Trophoblast cell (in vitro differentiated cells and primary cell): ENCODE measurements around the gene NASP. TPM values are rescaled to one million over a fixed set of nuclear protein-coding genes. Genes with fewer than 3 reads are reported as not detected.
A peak's percentile ranks its signal among the peaks of the same experiment; 100 is the strongest.

ENCODE experiments used
- DNase-seq, 2 donors: peaks; one replicate each; pipeline ENCODE4 v3.0.0-alpha.2; 2016
- H2AFZ ChIP-seq: 2 replicates; pipeline ENCODE4 v1.6.1; 2013; ENCODE audit warnings: low read length, moderate library complexity, mild to moderate bottlenecking; ENCODE audit not compliant: insufficient read depth, poor library complexity
- H2AK5ac ChIP-seq: 2 replicates; pipeline ENCODE4 v1.6.1; 2013; ENCODE audit warnings: mild to moderate bottlenecking, low read length
- H2BK120ac ChIP-seq: 2 replicates; pipeline ENCODE4 v1.6.1; 2013; ENCODE audit warnings: low read length, mild to moderate bottlenecking, moderate library complexity; ENCODE audit not compliant: insufficient read depth, poor library complexity
- H2BK12ac ChIP-seq: 2 replicates; pipeline ENCODE4 v1.6.1; 2013; ENCODE audit warnings: mild to moderate bottlenecking, low read length, moderate library complexity
- H2BK5ac ChIP-seq: 2 replicates; pipeline ENCODE4 v1.6.1; 2013; ENCODE audit warnings: low read length, low read depth, moderate library complexity, mild to moderate bottlenecking; ENCODE audit not compliant: poor library complexity
- H3K14ac ChIP-seq: 2 replicates; pipeline ENCODE4 v1.6.1; 2013; ENCODE audit warnings: mild to moderate bottlenecking, low read length
- H3K18ac ChIP-seq: 2 replicates; pipeline ENCODE4 v1.6.1; 2013; ENCODE audit warnings: mild to moderate bottlenecking, low read length
- H3K23ac ChIP-seq: 2 replicates; pipeline ENCODE4 v1.6.1; 2013; ENCODE audit warnings: low read length
- H3K27ac ChIP-seq: 2 replicates; pipeline ENCODE4 v1.5.1; 2013; ENCODE audit warnings: low read depth, mild to moderate bottlenecking, inconsistent platforms, low read length, moderate library complexity
- H3K27me3 ChIP-seq: 2 replicates; pipeline ENCODE4 v1.6.1; 2013; ENCODE audit warnings: inconsistent platforms, mild to moderate bottlenecking, low read length, moderate library complexity; ENCODE audit not compliant: insufficient read depth
- H3K36me3 ChIP-seq, 2 experiments: 1 replicate in 1 of 2; 2 replicates in 1 of 2; pipeline ENCODE4 v1.6.1; 2013; ENCODE audit warnings: low read length in 2 of 2, mild to moderate bottlenecking in 2 of 2, moderate library complexity in 1 of 2; ENCODE audit not compliant: insufficient read depth in 2 of 2, control insufficient read depth in 1 of 2
- H3K4ac ChIP-seq: 2 replicates; pipeline ENCODE4 v1.6.1; 2013; ENCODE audit warnings: low read depth, mild to moderate bottlenecking, low read length, moderate library complexity
- H3K4me1 ChIP-seq, 2 experiments: 1 replicate in 1 of 2; 2 replicates in 1 of 2; pipeline ENCODE4 v1.6.1; 2013; ENCODE audit warnings: low read length in 2 of 2, mild to moderate bottlenecking in 2 of 2, moderate library complexity in 1 of 2; ENCODE audit not compliant: insufficient read depth in 2 of 2, control insufficient read depth in 1 of 2
- H3K4me2 ChIP-seq: 2 replicates; pipeline ENCODE4 v1.6.1; 2013; ENCODE audit warnings: inconsistent platforms, mild to moderate bottlenecking, low read length, moderate library complexity
- H3K4me3 ChIP-seq: 2 replicates; pipeline ENCODE4 v1.5.1; 2013; ENCODE audit warnings: mild to moderate bottlenecking, low read depth, low read length, inconsistent platforms
- H3K79me1 ChIP-seq: one replicate; pipeline ENCODE4 v1.6.1; 2013; ENCODE audit warnings: low read length
- H3K79me2 ChIP-seq: 2 replicates; pipeline ENCODE4 v1.6.1; 2013; ENCODE audit warnings: low read length, mild to moderate bottlenecking; ENCODE audit not compliant: control insufficient read depth, insufficient read depth, poor library complexity
- H3K9ac ChIP-seq: 2 replicates; pipeline ENCODE4 v1.6.1; 2013; ENCODE audit warnings: mild to moderate bottlenecking, low read length
- H3K9me3 ChIP-seq: 2 replicates; pipeline ENCODE4 v1.6.1; 2013; ENCODE audit warnings: low read depth, mild to moderate bottlenecking, control low read depth, inconsistent platforms, low read length; ENCODE audit not compliant: insufficient read depth
- H4K12ac ChIP-seq: 2 replicates; pipeline ENCODE4 v1.6.1; 2013; ENCODE audit warnings: low read depth, mild to moderate bottlenecking, low read length, moderate library complexity
- H4K8ac ChIP-seq: 2 replicates; pipeline ENCODE4 v1.6.1; 2013; ENCODE audit warnings: low read depth, mild to moderate bottlenecking, low read length, moderate library complexity
- H4K91ac ChIP-seq: one replicate; pipeline ENCODE4 v1.6.1; 2013; ENCODE audit warnings: low read depth, mild to moderate bottlenecking, low read length, moderate library complexity
- whole genome bisulfite sequencing: extraction: QIAGEN DNeasy Blood & Tissue Kit; methylation state at CpG from one replicate; pipeline ENCODE4 v1.1.7; 2013; ENCODE audit warnings: missing lambda C conversion rate; ENCODE audit not compliant: insufficient read length, insufficient coverage; ENCODE audit errors: extremely low coverage; 5-methylcytosine and 5-hydroxymethylcytosine counted together
- polyA plus RNA-seq: library from polyadenylated mRNA; stranded (reverse); fragments of 200-250 nt; gene quantifications from 2 replicates; pipeline ENCODE4 v1.2.3, GENCODE V29; 2013

The NASP gene, protein sequence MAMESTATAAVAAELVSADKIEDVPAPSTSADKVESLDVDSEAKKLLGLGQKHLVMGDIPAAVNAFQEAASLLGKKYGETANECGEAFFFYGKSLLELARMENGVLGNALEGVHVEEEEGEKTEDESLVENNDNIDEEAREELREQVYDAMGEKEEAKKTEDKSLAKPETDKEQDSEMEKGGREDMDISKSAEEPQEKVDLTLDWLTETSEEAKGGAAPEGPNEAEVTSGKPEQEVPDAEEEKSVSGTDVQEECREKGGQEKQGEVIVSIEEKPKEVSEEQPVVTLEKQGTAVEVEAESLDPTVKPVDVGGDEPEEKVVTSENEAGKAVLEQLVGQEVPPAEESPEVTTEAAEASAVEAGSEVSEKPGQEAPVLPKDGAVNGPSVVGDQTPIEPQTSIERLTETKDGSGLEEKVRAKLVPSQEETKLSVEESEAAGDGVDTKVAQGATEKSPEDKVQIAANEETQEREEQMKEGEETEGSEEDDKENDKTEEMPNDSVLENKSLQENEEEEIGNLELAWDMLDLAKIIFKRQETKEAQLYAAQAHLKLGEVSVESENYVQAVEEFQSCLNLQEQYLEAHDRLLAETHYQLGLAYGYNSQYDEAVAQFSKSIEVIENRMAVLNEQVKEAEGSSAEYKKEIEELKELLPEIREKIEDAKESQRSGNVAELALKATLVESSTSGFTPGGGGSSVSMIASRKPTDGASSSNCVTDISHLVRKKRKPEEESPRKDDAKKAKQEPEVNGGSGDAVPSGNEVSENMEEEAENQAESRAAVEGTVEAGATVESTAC
- 129 and 144 TPM in 2 replicates for polyA plus RNA-seq

DNA sequence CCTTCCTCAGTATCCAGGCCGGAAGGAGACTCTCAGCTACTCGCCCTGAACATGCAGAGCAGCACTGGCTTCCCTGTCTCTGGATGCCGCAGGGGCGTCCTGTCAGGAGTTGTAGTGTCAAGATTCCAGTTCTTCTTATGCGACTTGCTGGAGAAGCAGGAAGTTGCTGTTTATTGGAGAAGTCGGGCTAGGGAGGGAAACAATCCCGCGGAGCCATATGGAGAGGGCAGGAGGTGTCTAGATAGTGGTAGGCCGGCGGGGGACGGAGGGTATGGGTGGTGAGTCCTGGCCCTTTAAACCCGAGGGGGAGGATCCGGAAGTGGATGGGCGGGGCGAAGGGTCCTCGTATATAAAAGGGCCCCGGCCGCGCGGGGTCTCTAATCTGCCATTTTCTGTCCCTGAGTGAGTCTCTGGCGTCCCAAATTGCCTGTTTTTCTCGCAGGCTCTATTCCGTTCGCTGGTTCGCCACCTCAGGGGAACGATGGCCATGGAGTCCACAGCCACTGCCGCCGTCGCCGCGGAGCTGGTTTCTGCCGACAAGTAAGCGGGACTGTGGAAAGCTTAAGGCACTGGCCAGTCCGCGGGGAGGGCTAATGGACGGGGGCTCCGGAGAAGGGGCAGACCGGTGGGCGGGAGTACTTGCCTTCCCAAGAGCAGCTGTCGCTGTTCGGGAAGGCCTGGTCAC is at the start of gene NASP:
Gene NASP (plus strand): TSS at position 376 of the 685 bp plus-strand sequence. CDS start 106 bp downstream, at position 482.
- Histone ChIP-seq H2BK120ac (peak within 1 kb of the TSS; percentile 74), H3K79me2 (peaks cover 29% of the 10 kb centered on the region), H3K27ac (peak within 1 kb of the TSS; percentile 81), H3K14ac (peak within 1 kb of the TSS; percentile 97), H3K4me2 (peak within 1 kb of the TSS; percentile 80), H3K4me3 (peak within 1 kb of the TSS; percentile 100), H3K79me1 (peaks cover 9% of the 10 kb centered on the region), H2BK5ac (peak within 1 kb of the TSS; percentile 78), H3K9ac (peak within 1 kb of the TSS; percentile 99), H3K18ac (peak within 1 kb of the TSS; percentile 95), H3K4ac (peak within 1 kb of the TSS; percentile 82), H3K23ac (no peak within 1 kb of the TSS), H3K9me3 (peaks cover 2% of the 10 kb centered on the region), H3K4me1 (peaks cover 3 to 8% of the 10 kb centered on the region in 2 experiments), H2AFZ (peak within 1 kb of the TSS; percentile 77), H3K36me3 (peaks cover 0 to 4% of the 10 kb centered on the region in 2 experiments), H2BK12ac (peak within 1 kb of the TSS; percentile 15), H3K27me3 (no peaks in the 10 kb centered on the region), H4K91ac (peak within 1 kb of the TSS; percentile 81), H4K12ac (peak within 1 kb of the TSS; percentile 79), H2AK5ac (peak within 1 kb of the TSS; percentile 98), H4K8ac (peak within 1 kb of the TSS; percentile 83)
- WGBS: no CpG with 5 or more reads among the region's 41 CpGs
- peak; percentile 83 to 94 for DNase-seq

GRCh38 chr1:45535988-45536766 is 47.7 kb upstream of the NASP start:
- H3K79me2 ChIP-seq: no peaks in the 10 kb centered on the region
- DNase-seq: no peak
- H3K27ac ChIP-seq: no peak overlapping the region
- H3K36me3 ChIP-seq: no peaks in the 10 kb centered on the region
- no peak overlapping the region for H2AK5ac ChIP-seq
- no peak overlapping the region for H3K4me3 ChIP-seq
- no peak overlapping the region for H4K12ac ChIP-seq
- no peaks in the 10 kb centered on the region for H3K9me3 ChIP-seq
- no peak overlapping the region for H3K4me2 ChIP-seq
- no peaks in the 10 kb centered on the region for H3K4me1 ChIP-seq
- no peak overlapping the region for H4K8ac ChIP-seq
- no peak overlapping the region for H2BK12ac ChIP-seq
- H3K79me1 ChIP-seq: no peaks in the 10 kb centered on the region
- no CpG with 5 or more reads among the region's 6 CpGs for WGBS
- no peak overlapping the region for H3K18ac ChIP-seq
- no peak overlapping the region for H3K23ac ChIP-seq
- H4K91ac ChIP-seq: no peak overlapping the region
- no peaks in the 10 kb centered on the region for H3K27me3 ChIP-seq
- no peak overlapping the region for H3K14ac ChIP-seq
- H2BK5ac ChIP-seq: no peak overlapping the region
- H3K4ac ChIP-seq: no peak overlapping the region
- no peak overlapping the region for H2AFZ ChIP-seq
- no peak overlapping the region for H2BK120ac ChIP-seq
- no peak overlapping the region for H3K9ac ChIP-seq

GRCh38 chr1:45536886-45537285 is 47.0 kb upstream of the NASP start:
- Histone ChIP-seq H4K12ac (no peak overlapping the region), H3K79me1 (no peaks in the 10 kb centered on the region), H2BK12ac (no peak overlapping the region), H3K4me1 (no peaks in the 10 kb centered on the region), H3K23ac (no peak overlapping the region), H3K79me2 (no peaks in the 10 kb centered on the region), H4K91ac (no peak overlapping the region), H3K14ac (no peak overlapping the region), H3K27me3 (no peaks in the 10 kb centered on the region), H3K9ac (no peak overlapping the region), H2BK5ac (no peak overlapping the region), H2BK120ac (no peak overlapping the region), H3K9me3 (no peaks in the 10 kb centered on the region), H4K8ac (no peak overlapping the region), H3K4ac (no peak overlapping the region), H3K4me2 (no peak overlapping the region), H2AK5ac (no peak overlapping the region), H3K4me3 (no peak overlapping the region), H3K27ac (no peak overlapping the region), H3K18ac (no peak overlapping the region), H3K36me3 (no peaks in the 10 kb centered on the region), H2AFZ (no peak overlapping the region)
- DNase-seq: no peak
- no CpG with 5 or more reads among the region's 4 CpGs for WGBS

- H2BK120ac ChIP-seq: no peak overlapping the region
- H3K4me2 ChIP-seq: no peak overlapping the region
- DNase-seq: no peak
- H2BK12ac ChIP-seq: no peak overlapping the region
- no peak overlapping the region for H4K91ac ChIP-seq
- no CpG with 5 or more reads among the region's 1 CpG for WGBS
- H2BK5ac ChIP-seq: no peak overlapping the region
- no peaks in the 10 kb centered on the region for H3K27me3 ChIP-seq
- H2AK5ac ChIP-seq: no peak overlapping the region
- no peak overlapping the region for H4K12ac ChIP-seq
- H3K27ac ChIP-seq: no peak overlapping the region
- H3K4ac ChIP-seq: no peak overlapping the region
- H3K14ac ChIP-seq: no peak overlapping the region
- H3K36me3 ChIP-seq: no peaks in the 10 kb centered on the region
- no peak overlapping the region for H4K8ac ChIP-seq
- no peak overlapping the region for H3K9ac ChIP-seq
- no peak overlapping the region for H3K23ac ChIP-seq
- no peaks in the 10 kb centered on the region for H3K79me1 ChIP-seq
- H3K18ac ChIP-seq: no peak overlapping the region
- peaks cover 0 to 2% of the 10 kb centered on the region in 2 experiments for H3K4me1 ChIP-seq
- H3K9me3 ChIP-seq: no peaks in the 10 kb centered on the region
- no peaks in the 10 kb centered on the region for H3K79me2 ChIP-seq
- H2AFZ ChIP-seq: no peak overlapping the region
- H3K4me3 ChIP-seq: no peak overlapping the region
Measured at GRCh38 chr1:45541193-45541592, 42.6 kb upstream of the NASP start.
